Erythroblast (primary cell): ENCODE data around the gene F12.

ENCODE experiments used
- GATA1 ChIP-seq: IDR thresholded peaks from 2 replicates; pipeline ENCODE4 v1.6.1; 2011; ENCODE audit warnings: low read depth, mild to moderate bottlenecking, control low read depth, low read length, moderate library complexity
- POLR2A ChIP-seq: IDR thresholded peaks from 2 replicates; pipeline ENCODE4 v1.6.1; 2011; ENCODE audit warnings: mild to moderate bottlenecking, low read length

- TF ChIP-seq POLR2A (no peak), GATA1 (no peak)
Observed at GRCh38 chr5:177404641-177405179, 4.7 kb downstream of the F12 start.
